HL-60 (cell line): ENCODE measurements around the gene GRIA1.
A peak's percentile ranks its signal among the peaks of the same experiment; 100 is the strongest.

Experiments used
- DNase-seq, 2 experiments: peaks; one replicate each; pipeline ENCODE4 v3.0.0-alpha.2; 2010 to 2020; ENCODE audit warnings: low read depth in 1 of 2, low spot score in 1 of 2
- H3K27ac ChIP-seq: fragments of 250-450 bp; sonication (Bioruptor Pico); replicated peaks from 2 replicates; pipeline ENCODE4 v1.5.1; 2020; ENCODE audit warnings: mild to moderate bottlenecking, moderate library complexity
- H3K27me3 ChIP-seq: fragments of 250-450 bp; sonication (Bioruptor Pico); 2 replicates; pipeline ENCODE4 v1.5.1; 2021; ENCODE audit warnings: mild to moderate bottlenecking, moderate library complexity; ENCODE audit not compliant: insufficient read depth, poor library complexity, severe bottlenecking
- H3K4me3 ChIP-seq: replicated peaks from 2 replicates; pipeline ENCODE4 v1.5.1; 2011; ENCODE audit warnings: mild to moderate bottlenecking, control low read depth, low read length; ENCODE audit not compliant: insufficient read depth
- GABPA ChIP-seq: IDR thresholded peaks from 2 replicates; pipeline ENCODE4 v1.6.1; 2012; ENCODE audit warnings: low read depth
- POLR2AphosphoS5 ChIP-seq: IDR thresholded peaks from 2 replicates; pipeline ENCODE4 v1.6.1; 2012; ENCODE audit warnings: low read depth
- SPI1 ChIP-seq: IDR thresholded peaks from 2 replicates; pipeline ENCODE4 v1.6.1; 2012; ENCODE audit warnings: low read depth, mild to moderate bottlenecking, borderline replicate concordance
- TF ChIP-seq, protein P1 (sequence below): IDR thresholded peaks from 2 replicates; pipeline ENCODE4 v1.6.1; 2012; ENCODE audit warnings: low read depth; ENCODE audit not compliant: insufficient replicate concordance
- TF ChIP-seq, protein P2 (sequence below): IDR thresholded peaks from one replicate; pipeline ENCODE4 v1.5.1; 2011; ENCODE audit warnings: low read length, control low read depth, inconsistent platforms; ENCODE audit not compliant: insufficient read depth

The GRIA1 gene

DNA sequence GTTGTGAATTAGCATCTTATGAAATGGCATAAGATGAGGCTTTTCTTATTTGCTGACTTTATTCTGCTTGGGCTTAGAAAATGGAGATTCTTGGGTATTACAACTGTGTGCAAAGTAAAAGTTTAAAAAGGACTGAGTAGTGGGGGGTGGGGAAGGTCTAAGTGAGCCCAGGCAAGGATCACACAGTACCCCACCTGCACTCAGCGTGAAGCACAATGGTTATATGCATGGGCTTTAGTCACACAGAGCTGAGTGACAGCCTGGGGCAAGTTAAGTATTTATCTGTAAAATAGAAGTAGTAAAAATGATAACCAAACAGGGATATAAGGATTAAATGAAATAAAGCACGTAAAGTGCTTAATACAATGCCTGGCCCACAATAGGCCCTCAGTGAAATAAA lies 300.9 kb downstream of the GRIA1 start:
- DNase-seq = no peak
- no peak overlapping the region for H3K4me3 ChIP-seq
- H3K27me3 ChIP-seq = peaks cover 2% of the 10 kb centered on the region
- no peak overlapping the region for H3K27ac ChIP-seq
- TF ChIP-seq GABPA (no peak), SPI1 (no peak)
- TF ChIP-seq, protein P1, sequence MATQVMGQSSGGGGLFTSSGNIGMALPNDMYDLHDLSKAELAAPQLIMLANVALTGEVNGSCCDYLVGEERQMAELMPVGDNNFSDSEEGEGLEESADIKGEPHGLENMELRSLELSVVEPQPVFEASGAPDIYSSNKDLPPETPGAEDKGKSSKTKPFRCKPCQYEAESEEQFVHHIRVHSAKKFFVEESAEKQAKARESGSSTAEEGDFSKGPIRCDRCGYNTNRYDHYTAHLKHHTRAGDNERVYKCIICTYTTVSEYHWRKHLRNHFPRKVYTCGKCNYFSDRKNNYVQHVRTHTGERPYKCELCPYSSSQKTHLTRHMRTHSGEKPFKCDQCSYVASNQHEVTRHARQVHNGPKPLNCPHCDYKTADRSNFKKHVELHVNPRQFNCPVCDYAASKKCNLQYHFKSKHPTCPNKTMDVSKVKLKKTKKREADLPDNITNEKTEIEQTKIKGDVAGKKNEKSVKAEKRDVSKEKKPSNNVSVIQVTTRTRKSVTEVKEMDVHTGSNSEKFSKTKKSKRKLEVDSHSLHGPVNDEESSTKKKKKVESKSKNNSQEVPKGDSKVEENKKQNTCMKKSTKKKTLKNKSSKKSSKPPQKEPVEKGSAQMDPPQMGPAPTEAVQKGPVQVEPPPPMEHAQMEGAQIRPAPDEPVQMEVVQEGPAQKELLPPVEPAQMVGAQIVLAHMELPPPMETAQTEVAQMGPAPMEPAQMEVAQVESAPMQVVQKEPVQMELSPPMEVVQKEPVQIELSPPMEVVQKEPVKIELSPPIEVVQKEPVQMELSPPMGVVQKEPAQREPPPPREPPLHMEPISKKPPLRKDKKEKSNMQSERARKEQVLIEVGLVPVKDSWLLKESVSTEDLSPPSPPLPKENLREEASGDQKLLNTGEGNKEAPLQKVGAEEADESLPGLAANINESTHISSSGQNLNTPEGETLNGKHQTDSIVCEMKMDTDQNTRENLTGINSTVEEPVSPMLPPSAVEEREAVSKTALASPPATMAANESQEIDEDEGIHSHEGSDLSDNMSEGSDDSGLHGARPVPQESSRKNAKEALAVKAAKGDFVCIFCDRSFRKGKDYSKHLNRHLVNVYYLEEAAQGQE = no peak

- no peak overlapping the region for H3K27ac ChIP-seq
- no peak for DNase-seq
- no peak overlapping the region for H3K4me3 ChIP-seq
- no peaks in the 10 kb centered on the region for H3K27me3 ChIP-seq
- TF ChIP-seq, protein P1 = no peak
- TF ChIP-seq SPI1 (peak; percentile 54), POLR2AphosphoS5 (no peak), GABPA (no peak)
- TF ChIP-seq, protein P2, sequence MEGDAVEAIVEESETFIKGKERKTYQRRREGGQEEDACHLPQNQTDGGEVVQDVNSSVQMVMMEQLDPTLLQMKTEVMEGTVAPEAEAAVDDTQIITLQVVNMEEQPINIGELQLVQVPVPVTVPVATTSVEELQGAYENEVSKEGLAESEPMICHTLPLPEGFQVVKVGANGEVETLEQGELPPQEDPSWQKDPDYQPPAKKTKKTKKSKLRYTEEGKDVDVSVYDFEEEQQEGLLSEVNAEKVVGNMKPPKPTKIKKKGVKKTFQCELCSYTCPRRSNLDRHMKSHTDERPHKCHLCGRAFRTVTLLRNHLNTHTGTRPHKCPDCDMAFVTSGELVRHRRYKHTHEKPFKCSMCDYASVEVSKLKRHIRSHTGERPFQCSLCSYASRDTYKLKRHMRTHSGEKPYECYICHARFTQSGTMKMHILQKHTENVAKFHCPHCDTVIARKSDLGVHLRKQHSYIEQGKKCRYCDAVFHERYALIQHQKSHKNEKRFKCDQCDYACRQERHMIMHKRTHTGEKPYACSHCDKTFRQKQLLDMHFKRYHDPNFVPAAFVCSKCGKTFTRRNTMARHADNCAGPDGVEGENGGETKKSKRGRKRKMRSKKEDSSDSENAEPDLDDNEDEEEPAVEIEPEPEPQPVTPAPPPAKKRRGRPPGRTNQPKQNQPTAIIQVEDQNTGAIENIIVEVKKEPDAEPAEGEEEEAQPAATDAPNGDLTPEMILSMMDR = no peak
Observed at GRCh38 chr5:153792305-153792704, 301.8 kb downstream of the GRIA1 start.

GRCh38 chr5:153793699-153794098 lies 303.2 kb downstream of the GRIA1 start:
- Histone ChIP-seq H3K4me3 (no peak overlapping the region), H3K27me3 (no peaks in the 10 kb centered on the region), H3K27ac (no peak overlapping the region)
- TF ChIP-seq SPI1 (no peak), GABPA (no peak), POLR2AphosphoS5 (no peak)
- TF ChIP-seq, protein P2 = no peak
- TF ChIP-seq, protein P1 = no peak
- DNase-seq = no peak

GRCh38 chr5:153794327-153794726 lies 303.9 kb downstream of the GRIA1 start:
- Histone ChIP-seq H3K4me3 (no peak overlapping the region), H3K27me3 (no peaks in the 10 kb centered on the region), H3K27ac (no peak overlapping the region)
- DNase-seq = no peak
- TF ChIP-seq, protein P1 = no peak
- TF ChIP-seq, protein P2 = no peak
- TF ChIP-seq SPI1 = no peak
- no peak for TF ChIP-seq POLR2AphosphoS5
- TF ChIP-seq GABPA = no peak
